RWPE1 (cell line): ENCODE data around the gene BCAN.

Experiments
- CTCF ChIA-PET: fragments of 350-600 bp; sonication (Branson Sonifier 250); formaldehyde crosslinking; extraction: SDS; loops from one replicate; lab custom pipeline; 2021; lab: Yijun Ruan, JAX
- POLR2A ChIA-PET: fragments of 400-600 bp; formaldehyde crosslinking; extraction: SDS; loops from one replicate; lab custom pipeline; 2020; ENCODE audit warnings: antibody characterized with exemption; ENCODE audit not compliant: low non-redundant PET; lab: Yijun Ruan, JAX
- DNase-seq: peaks from one replicate; pipeline ENCODE4 v3.0.0; 2012; ENCODE audit warnings: low spot score
- H3K27ac ChIP-seq: fragments of 450-650 bp; 2 replicates; pipeline ENCODE4 v1.5.1; 2017
- TF ChIP-seq, protein P1 (sequence below): fragments of 450-650 bp; conservative IDR thresholded peaks from 2 replicates; pipeline ENCODE4 v1.5.1; 2017; ENCODE audit warnings: low read depth, mild to moderate bottlenecking

Gene BCAN

DNA sequence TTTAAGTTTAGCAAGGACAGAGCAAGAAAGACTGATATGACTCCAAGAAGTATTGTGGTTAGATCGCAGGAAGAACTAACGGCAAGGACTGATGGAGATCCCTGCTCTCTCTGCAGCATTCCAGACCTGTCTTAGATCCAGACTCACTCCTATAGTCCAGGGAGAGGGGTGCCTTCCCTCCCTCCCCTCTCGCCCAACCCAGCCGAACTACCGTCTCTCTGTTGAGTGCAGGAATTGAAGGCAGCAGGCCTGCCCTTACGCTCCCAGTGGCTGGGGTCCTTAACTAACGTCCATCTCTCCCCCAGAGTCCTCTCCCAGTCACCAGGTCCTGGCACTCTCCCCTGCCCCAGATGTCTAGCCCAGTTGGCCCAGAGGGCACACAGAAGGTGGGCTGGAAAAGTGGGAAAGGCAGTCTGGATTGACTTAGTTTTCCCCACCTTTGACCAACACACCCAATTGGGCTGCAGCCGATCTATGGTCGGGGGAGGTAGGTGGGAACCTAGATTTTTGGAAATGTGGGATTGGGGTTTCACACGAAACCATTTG lies 62.3 kb downstream of the BCAN start:
- peak overlapping the region; percentile 95 for H3K27ac ChIP-seq
- POLR2A ChIA-PET = interaction anchor here (1.5 kb wide), 1 partner anchor 12 kb away, joined by 5 read pairs; no protein-coding TSS in a partner anchor
- CTCF ChIA-PET = interaction anchor here (1.1 to 17.0 kb wide), 2 partner anchors 14 kb away, joined by 5 to 225 read pairs; no protein-coding TSS in a partner anchor
- TF ChIP-seq, protein P1, sequence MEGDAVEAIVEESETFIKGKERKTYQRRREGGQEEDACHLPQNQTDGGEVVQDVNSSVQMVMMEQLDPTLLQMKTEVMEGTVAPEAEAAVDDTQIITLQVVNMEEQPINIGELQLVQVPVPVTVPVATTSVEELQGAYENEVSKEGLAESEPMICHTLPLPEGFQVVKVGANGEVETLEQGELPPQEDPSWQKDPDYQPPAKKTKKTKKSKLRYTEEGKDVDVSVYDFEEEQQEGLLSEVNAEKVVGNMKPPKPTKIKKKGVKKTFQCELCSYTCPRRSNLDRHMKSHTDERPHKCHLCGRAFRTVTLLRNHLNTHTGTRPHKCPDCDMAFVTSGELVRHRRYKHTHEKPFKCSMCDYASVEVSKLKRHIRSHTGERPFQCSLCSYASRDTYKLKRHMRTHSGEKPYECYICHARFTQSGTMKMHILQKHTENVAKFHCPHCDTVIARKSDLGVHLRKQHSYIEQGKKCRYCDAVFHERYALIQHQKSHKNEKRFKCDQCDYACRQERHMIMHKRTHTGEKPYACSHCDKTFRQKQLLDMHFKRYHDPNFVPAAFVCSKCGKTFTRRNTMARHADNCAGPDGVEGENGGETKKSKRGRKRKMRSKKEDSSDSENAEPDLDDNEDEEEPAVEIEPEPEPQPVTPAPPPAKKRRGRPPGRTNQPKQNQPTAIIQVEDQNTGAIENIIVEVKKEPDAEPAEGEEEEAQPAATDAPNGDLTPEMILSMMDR = no peak
- no peak for DNase-seq

DNA sequence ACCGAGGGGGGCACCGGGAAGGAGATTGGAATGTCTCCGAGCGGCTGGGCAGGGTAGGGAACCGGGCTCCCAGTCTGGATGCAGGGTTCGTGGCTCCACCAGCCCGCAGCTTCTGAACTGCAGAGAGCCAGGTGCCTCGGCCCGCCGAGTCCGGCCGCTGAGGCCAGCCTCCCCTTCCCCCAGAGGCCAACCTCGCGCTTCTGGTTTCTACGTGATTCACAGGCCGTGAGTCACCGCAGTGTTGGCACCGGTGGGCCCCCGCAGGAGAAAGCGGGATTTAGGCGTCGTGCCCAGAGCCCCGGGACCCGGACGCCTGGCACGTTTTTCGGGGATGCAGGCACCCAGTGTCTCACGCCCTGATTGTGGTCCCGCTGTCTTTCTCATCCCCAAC lies 63.0 kb downstream of the BCAN start:
- ChIA-PET POLR2A (interaction anchor here (1.5 kb wide), 1 partner anchor 13 kb away, joined by 5 read pairs; no protein-coding TSS in a partner anchor), CTCF (interaction anchor here (1.1 to 17.0 kb wide), 5 partner anchors 10 to 22 kb away, joined by 3 to 225 read pairs (median 6); partner anchors contain the start of genes ISG20L2 and METTL25B)
- TF ChIP-seq, protein P1 = no peak
- peak; percentile 79 for DNase-seq
- peak overlapping the region; percentile 95 for H3K27ac ChIP-seq

- TF ChIP-seq, protein P1 = no peak
- ChIA-PET POLR2A (interaction anchor here (1.5 kb wide), 1 partner anchor 14 kb away, joined by 5 read pairs; no protein-coding TSS in a partner anchor), CTCF (interaction anchor here (0.6 to 17.0 kb wide), 13 partner anchors 10 to 1203 kb away, joined by 3 to 225 read pairs (median 3); partner anchors contain the start of genes ISG20L2 and METTL25B)
- peak within 1 kb of the TSS; percentile 95 for H3K27ac ChIP-seq
- DNase-seq = no peak
These were observed 63.5 kb downstream of the BCAN start, which contains the start of gene CRABP2 for GRCh38 chr1:156705321-156705917. TSS of gene CRABP2 (minus strand) at chr1:156705583. CDS start at chr1:156705446, 137 bp downstream.

DNA sequence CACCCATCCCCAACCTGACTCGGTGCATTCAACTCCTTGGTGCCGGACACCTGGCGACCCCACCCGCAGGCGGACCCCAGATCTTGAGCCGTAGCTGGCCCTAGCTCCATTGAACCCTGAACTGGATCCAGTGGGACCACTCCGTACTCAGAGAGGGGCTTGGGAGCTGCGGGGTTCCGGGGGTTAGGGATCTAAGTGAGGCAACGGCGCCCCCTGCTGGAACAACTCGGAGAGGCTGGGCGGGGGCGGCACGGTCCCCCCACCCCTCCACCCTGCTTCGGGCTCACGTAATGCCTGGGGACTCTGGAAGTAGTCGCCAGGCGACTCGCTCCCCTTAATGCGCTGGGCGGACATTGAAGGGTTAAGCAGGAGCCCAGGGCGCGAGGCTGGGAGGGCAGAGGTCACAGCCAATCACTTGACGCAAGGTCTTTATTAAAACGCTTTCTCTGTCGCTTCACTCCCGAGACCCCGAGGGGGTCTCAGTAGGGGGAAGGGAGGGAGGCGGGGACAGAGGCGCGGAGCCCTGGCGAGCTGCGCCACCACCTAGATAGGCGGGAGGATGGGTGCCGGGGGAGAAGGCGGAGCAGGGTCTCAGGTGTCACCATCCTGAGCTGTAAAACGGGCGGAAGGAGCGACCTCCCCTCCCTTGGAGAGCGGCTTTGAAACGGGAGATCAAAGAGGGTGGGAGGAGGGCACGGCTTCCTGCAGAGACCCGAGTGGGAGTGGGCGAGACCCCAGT lies 64.2 kb downstream of the BCAN start:
- TF ChIP-seq, protein P1 = peak; percentile 87
- peak overlapping the region; percentile 95 for H3K27ac ChIP-seq
- POLR2A ChIA-PET = interaction anchor here (1.5 kb wide), 1 partner anchor 14 kb away, joined by 5 read pairs; no protein-coding TSS in a partner anchor
- no peak for DNase-seq
- CTCF ChIA-PET = interaction anchor here (0.6 to 17.0 kb wide), 13 partner anchors 9 to 1203 kb away, joined by 3 to 225 read pairs (median 3); partner anchors contain the start of genes ISG20L2 and METTL25B

DNA sequence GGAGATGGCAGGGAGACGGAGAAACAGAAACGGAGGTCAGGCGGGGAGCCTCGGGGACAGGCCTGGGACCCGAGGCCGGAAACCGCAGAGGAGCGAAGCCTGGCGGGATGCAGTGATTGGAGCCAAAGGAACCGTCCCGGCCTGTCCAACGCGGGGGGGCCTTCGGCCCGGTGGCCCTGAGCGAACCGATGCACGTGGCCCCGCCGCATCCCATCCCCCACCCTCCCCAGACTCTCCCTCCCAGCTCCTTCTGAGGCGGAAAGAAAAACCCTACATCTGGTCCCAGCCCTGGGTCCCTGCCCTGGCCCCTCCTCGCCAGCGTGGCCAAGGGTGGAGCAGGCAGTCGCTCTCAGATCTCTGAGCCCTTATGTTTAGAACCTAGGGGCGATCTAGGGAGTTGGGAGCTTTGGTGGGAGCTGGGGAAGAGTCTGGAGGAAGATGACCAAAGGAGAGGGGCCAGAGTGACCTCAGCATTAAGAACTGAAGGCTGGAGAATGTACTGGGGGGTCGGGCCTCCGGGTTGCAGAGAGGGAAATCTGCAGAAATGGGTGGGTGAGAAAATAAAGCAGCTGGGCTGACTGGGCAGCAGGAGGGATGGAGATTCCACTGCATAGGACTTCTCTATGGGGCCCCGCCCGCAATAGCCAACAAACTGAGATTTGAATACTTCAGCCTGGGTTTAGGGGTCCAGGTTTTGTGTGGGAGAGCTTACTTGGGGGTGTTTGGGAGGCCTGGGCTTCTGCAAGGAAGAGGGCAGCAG lies 64.9 kb downstream of the BCAN start:
- no peak for DNase-seq

More for the DNA sequence above, 64.9 kb downstream of the BCAN start:
- ChIA-PET CTCF (interaction anchor here (0.9 to 17.0 kb wide), 7 partner anchors 8 to 105 kb away, joined by 3 to 225 read pairs (median 6); partner anchors contain the start of genes ISG20L2 and METTL25B), POLR2A (interaction anchor here (0.7 kb wide), 1 partner anchor 45 kb away, joined by 7 read pairs; no protein-coding TSS in a partner anchor)
- TF ChIP-seq, protein P1 = no peak
- H3K27ac ChIP-seq = peak overlapping the region; percentile 95
